Activated naive CD4-positive, alpha-beta T cell treated with anti-CD3 and anti-CD28 coated beads, Interleukin-2, amount 10 ng/mL, durations not matched to agents 7 days and 5 days (primary cell): Measurements from ENCODE around the gene TUBGCP3.
"Not testable (repeated sequence)": the region's sequence is repeated elsewhere in the genome, so short reads cannot be mapped to it uniquely, and the experiment has no call there.

Experiments used
- CTCF ChIA-PET: fragments of 350-600 bp; sonication (Branson Sonifier 250); formaldehyde crosslinking; loops from one replicate; lab custom pipeline; 2021; ENCODE audit warnings: antibody characterized with exemption; lab: Charles Lee
- DNase-seq: peaks from one replicate; pipeline ENCODE4 v3.0.0-alpha.2; 2020
- H3K27ac Mint-ChIP-seq: one replicate; pipeline ENCODE4 v1.8.0; 2021; ENCODE audit warnings: mild to moderate bottlenecking, moderate library complexity, mixed read lengths
- H3K27me3 Mint-ChIP-seq: one replicate; pipeline ENCODE4 v1.8.0; 2021; ENCODE audit warnings: mild to moderate bottlenecking, mixed read lengths
- H3K36me3 Mint-ChIP-seq: one replicate; pipeline ENCODE4 v1.8.0; 2021; ENCODE audit warnings: mixed read lengths
- H3K4me1 Mint-ChIP-seq: one replicate; pipeline ENCODE4 v1.8.0; 2021; ENCODE audit warnings: mixed read lengths
- H3K4me3 Mint-ChIP-seq: one replicate; pipeline ENCODE4 v1.8.0; 2021; ENCODE audit warnings: mild to moderate bottlenecking, moderate library complexity, mixed read lengths
- H3K9me3 Mint-ChIP-seq: one replicate; pipeline ENCODE4 v1.8.0; 2021; ENCODE audit warnings: mixed read lengths

Gene TUBGCP3

GRCh38 chr13:112587764-112588489 lies at the start of gene TUBGCP3:
Gene TUBGCP3, minus strand, starts transcription at chr13:112588153. Its CDS starts 173 bp downstream, at chr13:112587980.
- CTCF ChIA-PET = interaction anchor here (2.3 to 2.5 kb wide), 2 partner anchors 18 to 286 kb away, joined by 5 to 7 read pairs; no protein-coding TSS in a partner anchor
- H3K4me1 Mint-ChIP-seq = peaks cover 36% of the 10 kb centered on the region
- H3K27me3 Mint-ChIP-seq = peaks cover 8% of the 10 kb centered on the region
- DNase-seq = peak; percentile 83
- peak within 1 kb of the TSS; percentile 82 for H3K4me3 Mint-ChIP-seq
- peak within 1 kb of the TSS; percentile 86 for H3K27ac Mint-ChIP-seq
- H3K36me3 Mint-ChIP-seq = peaks cover 17% of the 10 kb centered on the region
- H3K9me3 Mint-ChIP-seq = no peaks in the 10 kb centered on the region

DNA sequence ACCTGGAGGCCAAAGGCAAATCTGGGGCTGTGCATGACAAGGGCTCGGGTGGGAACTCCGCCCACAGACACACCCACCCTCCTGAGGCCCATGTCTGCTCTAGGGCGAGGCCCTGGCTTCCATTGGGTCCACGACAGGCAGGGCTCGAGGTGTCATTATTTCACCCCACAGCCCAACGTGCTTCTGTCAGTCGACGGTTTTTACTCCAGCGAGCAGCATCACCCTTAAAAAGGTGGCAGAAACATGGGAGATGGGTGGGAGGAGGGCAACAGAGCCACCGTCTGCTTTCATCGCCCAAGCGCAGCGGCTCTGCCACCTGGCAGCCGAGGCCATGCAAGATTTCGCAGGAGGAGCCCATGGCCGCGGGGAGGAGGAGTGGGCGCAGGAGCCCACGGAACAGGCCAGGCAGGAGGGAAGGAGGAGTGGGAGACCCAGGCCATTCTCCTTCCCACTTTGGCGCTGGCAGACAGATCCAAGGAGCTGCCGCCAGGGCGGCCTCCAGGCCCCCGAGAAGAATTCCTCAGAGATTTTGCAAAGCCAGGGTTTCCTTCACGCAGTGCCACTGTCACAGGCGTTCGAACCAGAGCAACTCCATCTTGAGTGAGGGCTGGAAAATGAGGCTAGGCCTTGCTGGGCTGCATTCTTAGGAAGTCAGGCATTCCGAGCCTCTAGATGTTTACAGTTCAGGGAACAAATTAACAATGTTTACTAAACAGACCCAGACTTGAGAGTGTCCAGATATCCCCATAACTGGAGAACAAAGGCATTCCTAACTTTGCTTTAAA lies 49.3 kb upstream of the TUBGCP3 start:
- H3K9me3 Mint-ChIP-seq = no peaks in the 10 kb centered on the region
- no peak overlapping the region for H3K4me3 Mint-ChIP-seq
- peaks cover 16% of the 10 kb centered on the region for H3K4me1 Mint-ChIP-seq
- no peaks in the 10 kb centered on the region for H3K36me3 Mint-ChIP-seq
- H3K27me3 Mint-ChIP-seq = peaks cover 60% of the 10 kb centered on the region
- DNase-seq = no peak
- CTCF ChIA-PET = no interaction called here
- H3K27ac Mint-ChIP-seq = no peak overlapping the region

DNA sequence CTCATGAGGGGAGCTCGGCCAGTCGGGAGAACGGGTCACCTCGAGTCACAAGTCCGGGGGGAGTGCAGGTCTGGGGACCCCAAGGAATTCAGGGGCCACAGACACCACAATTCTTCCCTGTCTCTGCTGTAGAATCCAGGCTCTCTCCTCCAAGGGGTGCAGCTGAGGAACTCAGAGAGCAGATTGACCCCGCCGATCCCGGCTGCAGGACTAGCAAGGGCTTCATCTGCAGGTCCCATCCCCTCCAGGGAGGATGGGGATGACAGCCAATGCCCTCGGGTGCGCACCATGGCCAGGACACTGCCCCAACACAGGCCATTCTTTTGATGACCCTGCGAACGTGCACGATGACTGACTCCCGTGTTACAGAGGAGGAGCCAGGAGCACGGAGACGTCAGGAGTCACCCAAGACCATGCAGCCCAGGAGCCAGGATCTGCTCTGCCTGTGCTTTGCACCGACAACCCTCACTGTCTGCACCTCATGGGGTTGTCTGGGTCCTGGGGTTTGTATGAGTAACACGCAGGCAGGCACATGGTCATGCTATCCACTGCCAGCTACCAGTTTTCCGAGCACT lies 48.5 kb upstream of the TUBGCP3 start:
- no peaks in the 10 kb centered on the region for H3K36me3 Mint-ChIP-seq
- no peaks in the 10 kb centered on the region for H3K9me3 Mint-ChIP-seq
- H3K27ac Mint-ChIP-seq = no peak overlapping the region
- peaks cover 60% of the 10 kb centered on the region for H3K27me3 Mint-ChIP-seq
- peaks cover 16% of the 10 kb centered on the region for H3K4me1 Mint-ChIP-seq
- CTCF ChIA-PET = no interaction called here
- H3K4me3 Mint-ChIP-seq = no peak overlapping the region
- no peak for DNase-seq

- Mint-ChIP-seq H3K27ac (no peak overlapping the region), H3K27me3 (peaks cover 54% of the 10 kb centered on the region), H3K36me3 (no peaks in the 10 kb centered on the region), H3K9me3 (no peaks in the 10 kb centered on the region), H3K4me3 (no peak overlapping the region), H3K4me1 (peaks cover 11% of the 10 kb centered on the region)
- DNase-seq = no peak
- CTCF ChIA-PET = no interaction called here
These were observed 47.4 kb upstream of the TUBGCP3 start for GRCh38 chr13:112635323-112635722.

- Mint-ChIP-seq H3K27me3 (peaks cover 43% of the 10 kb centered on the region), H3K4me3 (no peak overlapping the region), H3K4me1 (peaks cover 7% of the 10 kb centered on the region), H3K36me3 (no peaks in the 10 kb centered on the region), H3K9me3 (no peaks in the 10 kb centered on the region), H3K27ac (no peak overlapping the region)
- CTCF ChIA-PET = no interaction called here
- DNase-seq = no peak
These were observed 46.1 kb upstream of the TUBGCP3 start for GRCh38 chr13:112634102-112634501.

GRCh38 chr13:112630226-112630625 lies 42.3 kb upstream of the TUBGCP3 start:
- H3K4me1 Mint-ChIP-seq, DNase-seq, H3K27ac Mint-ChIP-seq, CTCF ChIA-PET, H3K36me3 Mint-ChIP-seq, H3K9me3 Mint-ChIP-seq, H3K4me3 Mint-ChIP-seq: not testable (repeated sequence)
- H3K27me3 Mint-ChIP-seq = peaks cover 21% of the 10 kb centered on the region

GRCh38 chr13:112629161-112629560 lies 41.2 kb upstream of the TUBGCP3 start:
- no peak for DNase-seq
- Mint-ChIP-seq H3K4me1 (no peaks in the 10 kb centered on the region), H3K4me3 (no peak overlapping the region), H3K9me3 (no peaks in the 10 kb centered on the region), H3K27ac (no peak overlapping the region), H3K36me3 (no peaks in the 10 kb centered on the region), H3K27me3 (peaks cover 21% of the 10 kb centered on the region)
- CTCF ChIA-PET = no interaction called here

DNA sequence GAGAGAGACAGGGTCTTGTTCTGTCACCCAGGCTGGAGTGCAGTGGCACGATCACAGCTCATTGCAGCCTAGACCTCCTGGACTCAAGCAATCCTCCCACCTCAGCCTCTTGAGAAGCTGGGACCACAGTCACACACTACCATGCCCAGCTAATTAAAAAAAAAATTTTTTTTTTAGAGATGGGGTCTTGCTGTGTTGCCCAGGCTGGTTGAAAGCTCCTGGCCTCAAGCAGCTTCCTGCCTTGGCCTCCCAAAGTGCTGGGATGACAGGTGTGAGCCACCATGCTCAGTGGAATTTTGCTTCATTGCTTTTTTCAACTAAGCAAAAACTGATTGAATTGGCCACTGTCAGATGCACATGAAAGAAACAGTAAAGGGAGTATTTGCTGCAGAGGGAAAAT lies 39.7 kb upstream of the TUBGCP3 start:
- CTCF ChIA-PET = interaction anchor here (1.2 kb wide), 1 partner anchor 315 kb away, joined by 3 read pairs; no protein-coding TSS in a partner anchor
- not testable (repeated sequence) for H3K4me3 Mint-ChIP-seq, H3K9me3 Mint-ChIP-seq, DNase-seq, H3K36me3 Mint-ChIP-seq, H3K4me1 Mint-ChIP-seq, H3K27ac Mint-ChIP-seq
- H3K27me3 Mint-ChIP-seq = peaks cover 28% of the 10 kb centered on the region

DNA sequence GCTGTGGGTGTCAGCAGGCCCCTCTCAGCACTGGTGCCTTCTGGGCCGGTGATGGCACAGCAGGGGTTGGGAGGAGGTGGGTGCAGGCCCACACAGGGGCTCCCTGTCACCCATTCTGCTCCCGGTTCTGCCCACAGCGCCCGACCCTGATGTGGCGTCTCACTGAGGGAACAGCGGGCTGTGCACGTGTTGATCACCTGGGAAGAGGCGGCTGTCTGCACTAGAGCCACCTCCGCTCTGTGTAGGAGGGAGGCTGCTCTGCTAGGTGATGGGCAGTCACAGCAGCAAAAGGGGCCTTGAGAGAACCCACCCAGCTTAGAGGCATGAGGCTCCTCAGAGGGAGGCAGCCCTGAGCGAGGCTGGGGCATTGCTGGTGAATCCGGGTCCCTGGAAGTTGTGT lies 39.2 kb upstream of the TUBGCP3 start:
- CTCF ChIA-PET = no interaction called here
- Mint-ChIP-seq H3K27me3 (peaks cover 32% of the 10 kb centered on the region), H3K27ac (no peak overlapping the region), H3K4me3 (no peak overlapping the region), H3K9me3 (no peaks in the 10 kb centered on the region), H3K36me3 (no peaks in the 10 kb centered on the region), H3K4me1 (no peaks in the 10 kb centered on the region)
- no peak for DNase-seq

DNA sequence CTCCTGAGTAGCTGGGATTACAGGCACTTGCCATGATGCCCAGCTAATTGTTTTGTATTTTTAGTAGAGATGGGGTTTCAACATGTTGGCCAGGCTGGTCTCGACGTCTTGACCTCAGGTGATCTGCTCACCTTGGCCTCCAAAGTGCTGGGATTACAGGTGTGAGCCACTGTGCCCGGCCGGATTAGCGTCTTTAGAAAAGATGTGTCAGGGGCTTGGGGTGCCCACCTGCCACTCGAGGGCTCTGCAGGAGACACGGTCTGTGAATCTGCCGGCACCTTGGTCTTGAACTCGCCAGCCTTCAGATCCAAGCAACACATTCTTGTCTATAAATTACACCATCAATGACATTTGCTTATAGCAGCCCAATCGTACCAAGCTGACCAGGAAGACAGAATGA lies 38.8 kb upstream of the TUBGCP3 start:
- no peak for DNase-seq
- H3K27ac Mint-ChIP-seq = no peak overlapping the region
- CTCF ChIA-PET = no interaction called here
- H3K4me1 Mint-ChIP-seq = no peaks in the 10 kb centered on the region
- H3K9me3 Mint-ChIP-seq = no peaks in the 10 kb centered on the region
- H3K4me3 Mint-ChIP-seq = no peak overlapping the region
- peaks cover 33% of the 10 kb centered on the region for H3K27me3 Mint-ChIP-seq
- H3K36me3 Mint-ChIP-seq = no peaks in the 10 kb centered on the region

DNA sequence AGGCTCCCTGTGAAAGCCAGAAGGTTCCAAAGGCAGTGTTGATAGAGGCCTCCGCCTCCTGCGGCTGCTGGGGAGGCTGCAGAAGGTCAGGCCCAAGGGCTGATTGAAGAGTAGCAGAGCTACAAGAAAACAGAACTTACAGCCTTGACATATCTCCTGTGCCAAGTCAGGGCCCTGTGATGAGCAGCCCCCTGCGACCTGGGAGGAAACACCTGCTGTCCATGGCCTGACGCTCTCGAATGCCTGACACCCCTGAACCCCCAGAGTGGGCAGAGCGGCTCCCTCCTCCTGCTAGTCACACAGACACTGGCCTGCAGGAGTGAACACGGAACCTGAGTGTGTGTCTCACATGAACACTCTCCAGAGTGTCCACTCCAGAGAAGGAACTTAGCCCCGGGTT lies 38.2 kb upstream of the TUBGCP3 start:
- Mint-ChIP-seq H3K27me3 (peaks cover 33% of the 10 kb centered on the region), H3K4me1 (no peaks in the 10 kb centered on the region), H3K9me3 (no peaks in the 10 kb centered on the region), H3K27ac (no peak overlapping the region), H3K4me3 (no peak overlapping the region), H3K36me3 (no peaks in the 10 kb centered on the region)
- CTCF ChIA-PET = no interaction called here
- DNase-seq = no peak

- Mint-ChIP-seq H3K27me3 (peaks cover 33% of the 10 kb centered on the region), H3K36me3 (no peaks in the 10 kb centered on the region), H3K4me3 (no peak overlapping the region), H3K4me1 (no peaks in the 10 kb centered on the region), H3K27ac (no peak overlapping the region), H3K9me3 (no peaks in the 10 kb centered on the region)
- no peak for DNase-seq
- CTCF ChIA-PET = no interaction called here
These were observed 37.7 kb upstream of the TUBGCP3 start for GRCh38 chr13:112625698-112626097.

DNA sequence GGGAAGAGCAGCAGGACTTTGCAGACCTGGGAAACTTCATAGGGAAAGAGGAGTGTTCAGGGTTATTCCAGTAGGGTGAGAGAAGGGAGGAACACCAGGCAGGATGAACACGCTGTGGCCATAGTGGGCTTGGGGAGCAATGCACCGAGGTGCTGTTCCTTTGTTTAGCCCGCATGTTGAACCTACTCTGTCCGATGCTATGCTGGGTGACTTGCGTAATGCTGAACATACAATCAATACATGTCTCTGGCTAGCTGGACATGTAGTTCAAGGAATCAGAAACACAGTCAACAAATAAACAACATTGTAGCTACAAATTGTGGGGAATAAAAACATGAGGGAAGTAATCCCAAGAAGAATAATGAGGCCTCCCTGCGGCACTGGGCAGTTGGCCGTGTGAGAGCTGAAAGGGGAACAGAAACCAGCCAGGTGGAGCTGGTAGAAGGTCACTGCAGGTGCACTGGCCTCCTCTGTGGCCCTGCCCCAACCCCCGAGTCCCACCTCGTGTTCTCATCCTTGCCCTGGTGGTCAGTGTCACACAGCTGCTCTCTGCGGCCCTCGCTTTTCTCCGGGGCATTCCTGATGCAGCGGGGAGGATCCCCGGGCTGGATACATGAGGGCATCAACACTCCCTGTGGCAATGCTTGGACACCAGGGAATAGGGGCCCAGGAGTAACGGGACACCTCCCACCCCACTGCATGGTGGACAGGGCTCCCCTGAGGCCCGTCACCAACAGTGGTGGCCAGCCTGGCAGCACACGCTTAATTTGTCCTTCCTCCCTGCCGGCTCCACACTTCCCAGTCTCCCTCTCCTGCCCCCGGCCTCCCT lies 36.9 kb upstream of the TUBGCP3 start:
- H3K27me3 Mint-ChIP-seq = peaks cover 33% of the 10 kb centered on the region
- CTCF ChIA-PET = no interaction called here
- no peak for DNase-seq
- H3K9me3 Mint-ChIP-seq = no peaks in the 10 kb centered on the region
- H3K27ac Mint-ChIP-seq = no peak overlapping the region
- no peak overlapping the region for H3K4me3 Mint-ChIP-seq
- no peaks in the 10 kb centered on the region for H3K36me3 Mint-ChIP-seq
- no peaks in the 10 kb centered on the region for H3K4me1 Mint-ChIP-seq

GRCh38 chr13:112624040-112624439 lies 36.1 kb upstream of the TUBGCP3 start:
- Mint-ChIP-seq H3K27me3 (peaks cover 33% of the 10 kb centered on the region), H3K4me1 (no peaks in the 10 kb centered on the region), H3K27ac (no peak overlapping the region), H3K36me3 (no peaks in the 10 kb centered on the region), H3K9me3 (no peaks in the 10 kb centered on the region), H3K4me3 (no peak overlapping the region)
- DNase-seq = no peak
- CTCF ChIA-PET = no interaction called here
